T-helper 1 cell treated with Interleukin-12 subunit alpha and Interleukin-12 subunit beta and Interleukin-4 antibody, amounts not matched to agents 30 μg/mL and 1 μg/mL, for 36 hours (primary cell): Measurements from ENCODE around the gene SEC14L5.
"Not testable (repeated sequence)": the region's sequence is repeated elsewhere in the genome, so short reads cannot be mapped to it uniquely, and the experiment has no call there.

Source experiments
- H3K27ac Mint-ChIP-seq: one replicate; pipeline ENCODE4 v1.8.0; 2021; ENCODE audit warnings: mild to moderate bottlenecking, mixed read lengths
- H3K27me3 Mint-ChIP-seq: one replicate; pipeline ENCODE4 v1.8.0; 2021; ENCODE audit warnings: low read depth, mixed read lengths
- H3K36me3 Mint-ChIP-seq: one replicate; pipeline ENCODE4 v1.8.0; 2021; ENCODE audit warnings: low read depth, mixed read lengths
- H3K4me1 Mint-ChIP-seq: one replicate; pipeline ENCODE4 v1.8.0; 2021; ENCODE audit warnings: low read depth, mixed read lengths
- H3K4me3 Mint-ChIP-seq: one replicate; pipeline ENCODE4 v1.8.0; 2021; ENCODE audit warnings: mild to moderate bottlenecking, moderate library complexity, mixed read lengths
- H3K9me3 Mint-ChIP-seq: one replicate; pipeline ENCODE4 v1.8.0; 2021; ENCODE audit warnings: mixed read lengths

Gene SEC14L5

DNA sequence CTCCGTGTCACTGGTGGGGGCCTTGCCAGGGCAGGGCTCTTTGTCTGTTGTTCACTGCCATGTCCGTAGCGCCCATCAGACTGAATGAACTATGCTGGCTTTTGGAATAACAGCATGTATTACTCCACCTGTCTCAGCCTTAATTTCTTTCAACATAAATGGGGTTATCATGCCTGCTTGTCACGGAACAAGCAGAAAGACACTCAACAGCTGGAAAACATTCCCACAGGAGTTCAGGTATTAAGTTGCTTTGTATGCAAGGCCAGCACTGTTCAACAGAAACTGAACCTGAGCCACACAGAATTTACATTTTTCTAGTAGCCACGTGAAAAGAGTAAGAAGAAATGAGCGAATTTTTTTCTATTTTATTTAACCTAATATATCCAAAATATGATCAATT lies 34.3 kb upstream of the SEC14L5 start:
- H3K4me3 Mint-ChIP-seq = no peak overlapping the region
- H3K27me3 Mint-ChIP-seq = no peaks in the 10 kb centered on the region
- H3K9me3 Mint-ChIP-seq = peaks cover 14% of the 10 kb centered on the region
- no peak overlapping the region for H3K27ac Mint-ChIP-seq
- H3K4me1 Mint-ChIP-seq = no peaks in the 10 kb centered on the region
- no peaks in the 10 kb centered on the region for H3K36me3 Mint-ChIP-seq

DNA sequence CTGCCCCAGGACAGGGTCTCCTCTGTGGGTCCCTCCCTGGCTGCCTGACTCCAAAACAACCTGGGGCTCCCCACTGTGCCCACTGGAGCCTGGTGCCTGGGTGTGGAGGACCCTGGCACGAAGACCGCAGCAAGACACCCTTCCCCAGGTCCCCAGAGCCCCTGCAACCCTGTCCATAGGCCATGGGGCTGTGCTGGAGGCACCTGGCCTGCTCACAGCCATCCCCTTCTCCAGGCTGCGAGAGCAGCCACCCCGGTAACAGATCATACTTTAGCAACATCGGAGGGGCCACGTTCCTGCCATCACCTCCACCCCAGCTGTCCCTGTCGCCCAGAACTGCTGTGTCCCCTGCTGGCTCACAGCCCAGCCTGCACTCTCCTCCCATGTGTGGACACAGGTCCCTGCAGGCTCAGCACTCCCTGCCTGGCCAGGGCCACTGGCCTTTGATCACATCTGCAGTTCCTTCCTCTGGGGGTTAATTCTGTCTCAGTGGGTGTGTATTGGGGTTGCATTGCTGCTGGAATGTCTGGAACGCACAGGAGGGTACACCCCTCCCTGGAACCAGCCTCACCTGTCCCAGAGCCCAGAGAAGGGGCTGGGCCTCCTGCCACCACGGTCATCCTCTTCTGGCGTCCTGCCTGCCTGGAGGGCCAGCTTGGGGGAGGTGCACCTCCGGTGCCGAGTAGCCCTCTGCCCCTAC lies 33.4 kb upstream of the SEC14L5 start:
- H3K4me1 Mint-ChIP-seq = no peaks in the 10 kb centered on the region
- no peak overlapping the region for H3K4me3 Mint-ChIP-seq
- no peaks in the 10 kb centered on the region for H3K27me3 Mint-ChIP-seq
- peaks cover 14% of the 10 kb centered on the region for H3K9me3 Mint-ChIP-seq
- H3K36me3 Mint-ChIP-seq = no peaks in the 10 kb centered on the region
- H3K27ac Mint-ChIP-seq = no peak overlapping the region

DNA sequence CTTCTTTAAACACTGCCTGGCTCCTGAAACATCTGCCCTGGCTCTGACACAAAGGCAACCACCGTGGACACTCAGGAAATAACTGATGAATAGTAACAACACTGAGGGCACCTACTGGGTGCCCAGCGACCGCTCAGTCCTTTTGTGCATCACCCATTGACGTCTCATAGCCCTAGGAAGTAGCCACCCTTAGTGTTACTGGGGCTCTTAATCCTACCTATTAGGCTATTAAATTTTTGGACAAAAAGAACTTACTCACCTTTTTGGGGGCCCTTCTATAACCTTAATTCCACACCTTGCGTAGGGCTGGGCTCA lies 32.9 kb upstream of the SEC14L5 start:
- Mint-ChIP-seq H3K9me3 (peaks cover 14% of the 10 kb centered on the region), H3K4me3 (no peak overlapping the region), H3K4me1 (no peaks in the 10 kb centered on the region)

DNA sequence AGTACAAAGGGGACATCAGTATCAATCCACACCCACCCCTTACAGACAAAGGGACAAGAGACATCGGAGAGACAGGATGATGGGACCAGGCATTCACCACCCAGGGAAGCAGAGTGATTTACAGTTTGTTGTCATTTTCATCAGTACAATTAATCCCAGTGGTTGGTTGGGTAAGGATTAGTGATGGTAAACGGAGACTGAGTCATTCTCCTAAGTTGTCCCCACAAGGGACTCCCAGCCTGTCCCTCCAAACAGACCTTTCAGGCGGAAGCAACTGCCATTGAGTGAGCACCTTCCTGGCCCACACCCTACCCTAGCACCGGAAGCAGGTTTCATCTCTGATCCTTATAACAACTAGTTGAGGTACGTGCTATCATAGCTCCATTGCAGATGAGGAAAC lies 32.3 kb upstream of the SEC14L5 start:
- no peaks in the 10 kb centered on the region for H3K4me1 Mint-ChIP-seq
- no peak overlapping the region for H3K27ac Mint-ChIP-seq
- H3K4me3 Mint-ChIP-seq = no peak overlapping the region
- no peaks in the 10 kb centered on the region for H3K27me3 Mint-ChIP-seq
- H3K9me3 Mint-ChIP-seq = peaks cover 14% of the 10 kb centered on the region
- no peaks in the 10 kb centered on the region for H3K36me3 Mint-ChIP-seq

More for the DNA sequence above, 32.9 kb upstream of the SEC14L5 start:
- H3K36me3 Mint-ChIP-seq = no peaks in the 10 kb centered on the region
- no peaks in the 10 kb centered on the region for H3K27me3 Mint-ChIP-seq
- no peak overlapping the region for H3K27ac Mint-ChIP-seq

DNA sequence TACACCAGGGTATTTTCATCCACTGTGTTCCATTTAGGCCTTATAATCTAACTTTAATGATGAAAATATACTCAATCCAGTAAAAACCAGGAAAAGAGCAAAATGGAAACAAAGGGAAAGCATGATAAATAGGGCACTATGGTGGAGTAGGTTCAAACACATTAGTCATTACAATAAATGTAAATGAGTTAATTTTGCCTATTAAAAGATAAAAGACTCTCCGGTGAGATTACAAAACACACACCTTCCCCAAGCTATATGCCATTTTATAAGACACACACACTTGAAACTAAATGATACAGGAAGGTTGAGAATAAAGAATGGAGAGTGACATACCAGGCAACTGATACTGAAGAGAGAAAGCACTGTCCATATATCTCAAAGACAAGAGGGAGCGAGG lies 31.2 kb upstream of the SEC14L5 start:
- no peaks in the 10 kb centered on the region for H3K4me1 Mint-ChIP-seq
- H3K27ac Mint-ChIP-seq = no peak overlapping the region
- no peaks in the 10 kb centered on the region for H3K27me3 Mint-ChIP-seq
- H3K4me3 Mint-ChIP-seq = no peak overlapping the region
- H3K9me3 Mint-ChIP-seq = peaks cover 14% of the 10 kb centered on the region
- no peaks in the 10 kb centered on the region for H3K36me3 Mint-ChIP-seq

DNA sequence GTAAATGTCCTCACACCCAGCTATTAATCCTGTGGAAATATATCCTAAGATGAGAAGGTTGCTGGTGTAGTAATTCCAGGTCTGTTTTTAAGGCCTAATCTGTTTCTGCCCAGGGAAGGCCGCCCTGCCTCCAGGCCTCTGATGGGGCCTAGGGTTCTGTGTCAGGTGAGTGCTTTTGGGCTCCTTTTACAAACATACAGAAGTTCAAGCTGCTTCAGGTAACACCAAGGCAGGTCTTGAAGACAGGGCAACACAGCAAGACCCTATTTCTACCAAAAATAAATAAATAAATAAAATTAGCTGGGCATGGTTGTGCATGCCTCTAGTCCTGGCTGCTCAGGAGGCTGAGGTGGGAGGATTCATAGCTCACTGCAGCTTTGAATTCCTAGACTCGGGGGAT lies 30.5 kb upstream of the SEC14L5 start:
- Mint-ChIP-seq H3K36me3 (no peaks in the 10 kb centered on the region), H3K27me3 (no peaks in the 10 kb centered on the region), H3K9me3 (peaks cover 14% of the 10 kb centered on the region), H3K27ac (no peak overlapping the region), H3K4me3 (no peak overlapping the region), H3K4me1 (no peaks in the 10 kb centered on the region)

DNA sequence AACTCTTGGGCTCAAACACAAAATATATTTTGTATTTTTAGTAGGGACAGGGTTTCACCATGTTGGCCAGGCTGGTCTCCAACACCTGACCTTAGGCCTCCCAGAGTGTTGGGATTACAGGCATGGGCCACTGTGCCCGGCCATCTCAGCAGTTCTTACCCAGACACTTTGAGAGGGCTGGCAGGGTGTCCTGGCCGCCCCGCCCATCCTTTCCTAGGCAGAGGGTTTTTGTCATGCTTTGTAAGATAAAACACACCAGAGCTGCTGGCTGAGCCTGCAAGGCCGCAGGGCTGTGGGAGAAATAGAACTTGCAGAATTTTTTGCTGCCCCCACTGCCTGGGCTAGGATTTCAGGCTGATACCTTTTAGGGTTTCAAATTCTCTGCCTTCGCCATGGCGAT lies 29.9 kb upstream of the SEC14L5 start:
- no peaks in the 10 kb centered on the region for H3K27me3 Mint-ChIP-seq
- H3K27ac Mint-ChIP-seq = no peak overlapping the region
- peaks cover 14% of the 10 kb centered on the region for H3K9me3 Mint-ChIP-seq
- no peaks in the 10 kb centered on the region for H3K4me1 Mint-ChIP-seq
- H3K4me3 Mint-ChIP-seq = no peak overlapping the region
- H3K36me3 Mint-ChIP-seq = no peaks in the 10 kb centered on the region

DNA sequence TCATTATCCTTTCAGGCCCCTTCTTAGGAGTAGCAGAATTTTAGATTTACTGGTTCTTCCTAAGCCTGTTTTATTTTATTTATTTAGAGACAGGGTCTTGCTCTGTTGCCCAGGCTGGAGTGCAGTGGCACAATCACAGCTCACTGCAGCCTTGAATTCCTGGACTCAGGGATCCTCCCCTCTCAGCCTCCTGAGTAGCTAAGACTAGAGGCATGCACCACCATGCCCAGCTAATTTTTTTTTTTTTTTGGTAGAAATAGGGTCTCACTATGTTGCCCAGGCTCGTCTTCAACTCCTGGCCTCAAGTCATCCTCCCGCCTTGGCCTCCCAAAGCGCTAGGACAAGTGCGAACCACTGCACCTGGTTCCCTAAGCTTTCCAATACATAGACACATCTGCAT lies 28.5 kb upstream of the SEC14L5 start:
- not testable (repeated sequence) for H3K4me1 Mint-ChIP-seq, H3K27me3 Mint-ChIP-seq, H3K4me3 Mint-ChIP-seq, H3K36me3 Mint-ChIP-seq, H3K27ac Mint-ChIP-seq
- peaks cover 14% of the 10 kb centered on the region for H3K9me3 Mint-ChIP-seq

DNA sequence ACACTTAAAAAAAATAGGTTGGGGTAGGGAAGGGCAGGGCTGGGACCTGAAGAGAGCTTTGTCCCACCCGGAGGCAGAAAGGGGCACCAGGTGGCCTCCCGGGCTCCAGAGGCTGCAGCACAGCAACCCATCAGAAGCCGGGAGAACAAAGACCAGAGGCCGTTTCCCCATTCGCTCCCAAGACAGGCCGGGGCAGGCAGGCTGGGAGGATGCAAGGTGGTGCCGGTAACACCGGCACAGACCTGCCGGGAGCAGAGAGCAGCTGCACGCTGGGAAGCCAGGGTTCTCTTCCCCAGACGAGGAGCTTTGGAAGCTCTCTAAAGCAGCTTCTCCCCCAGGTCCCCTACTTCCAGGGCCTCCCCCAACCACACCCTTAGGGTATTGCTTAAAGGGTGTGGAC lies 26.7 kb upstream of the SEC14L5 start:
- Mint-ChIP-seq H3K36me3 (no peaks in the 10 kb centered on the region), H3K4me3 (no peak overlapping the region), H3K27ac (no peak overlapping the region), H3K27me3 (peaks cover 15% of the 10 kb centered on the region), H3K4me1 (no peaks in the 10 kb centered on the region), H3K9me3 (peaks cover 8% of the 10 kb centered on the region)

DNA sequence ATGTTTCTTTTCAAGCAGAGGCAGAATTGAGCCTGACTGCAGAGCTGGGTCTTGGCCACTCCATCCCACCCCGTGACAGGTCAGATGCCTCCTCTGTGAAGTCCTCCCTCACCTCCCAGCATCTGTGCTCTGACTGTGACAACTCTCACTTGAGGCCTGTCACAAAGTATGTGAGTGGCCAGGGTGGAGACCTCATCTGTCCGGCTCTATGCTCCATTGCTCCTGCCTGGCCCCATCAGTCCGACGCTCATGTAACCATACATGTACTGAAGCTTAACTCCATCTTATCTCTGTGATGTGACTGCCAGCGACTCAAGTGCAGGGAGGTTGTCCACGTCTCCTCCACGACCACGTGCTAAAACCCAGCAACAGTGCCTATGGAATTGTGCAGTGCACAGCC lies 24.7 kb upstream of the SEC14L5 start:
- Mint-ChIP-seq H3K9me3 (no peaks in the 10 kb centered on the region), H3K4me3 (no peak overlapping the region)

DNA sequence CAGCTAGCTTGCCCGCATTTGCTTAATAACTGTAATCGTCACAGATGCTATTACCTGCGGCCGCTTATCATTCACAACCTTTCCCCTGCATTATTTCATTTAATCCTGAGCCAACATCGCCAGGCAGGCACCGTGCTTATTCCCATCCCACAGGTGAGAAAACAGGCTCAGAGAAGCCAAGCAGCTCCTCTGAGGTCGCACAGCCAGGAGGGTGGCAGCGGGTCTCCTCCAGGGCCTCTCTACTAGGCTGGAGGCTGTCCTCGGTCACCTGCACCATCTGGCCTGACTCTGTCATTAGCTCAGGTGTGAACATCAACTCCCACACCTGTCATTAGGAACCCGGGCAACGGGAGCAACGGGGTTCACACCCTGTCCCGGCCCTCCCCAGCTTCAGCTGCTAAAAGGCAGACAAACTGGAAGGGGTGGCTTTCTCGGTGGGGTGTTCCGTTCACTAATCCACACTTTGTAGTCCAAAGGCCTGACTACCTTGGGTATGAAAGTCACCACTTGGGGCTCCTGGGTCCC lies 24.2 kb upstream of the SEC14L5 start:
- H3K9me3 Mint-ChIP-seq = no peaks in the 10 kb centered on the region
- H3K27me3 Mint-ChIP-seq = peaks cover 35% of the 10 kb centered on the region
- H3K27ac Mint-ChIP-seq = no peak overlapping the region
- H3K4me1 Mint-ChIP-seq = peaks cover 3% of the 10 kb centered on the region
- no peak overlapping the region for H3K4me3 Mint-ChIP-seq
- no peaks in the 10 kb centered on the region for H3K36me3 Mint-ChIP-seq

More for the DNA sequence above, 24.7 kb upstream of the SEC14L5 start:
- peaks cover 3% of the 10 kb centered on the region for H3K4me1 Mint-ChIP-seq
- H3K27ac Mint-ChIP-seq = no peak overlapping the region
- no peaks in the 10 kb centered on the region for H3K36me3 Mint-ChIP-seq
- peaks cover 30% of the 10 kb centered on the region for H3K27me3 Mint-ChIP-seq

DNA sequence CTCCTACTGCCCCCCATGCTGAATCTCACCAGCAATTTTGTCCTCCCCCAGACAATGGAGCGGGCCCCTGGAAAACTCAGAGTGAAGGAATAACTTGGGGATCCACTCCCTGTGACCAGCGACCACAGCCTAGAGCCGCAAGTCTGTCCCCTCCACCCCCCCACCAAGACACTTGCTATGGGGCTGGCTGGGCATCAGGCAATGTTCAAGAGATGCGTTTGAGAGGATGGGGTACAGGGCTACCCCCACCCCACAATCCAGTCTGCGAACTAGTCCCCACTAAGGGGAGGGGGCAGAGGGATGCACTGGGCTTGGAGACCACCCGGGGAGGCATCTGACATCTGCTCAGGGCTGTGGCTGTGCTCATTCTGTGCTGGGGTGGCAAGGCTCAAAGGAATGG lies 23.5 kb upstream of the SEC14L5 start:
- H3K27me3 Mint-ChIP-seq = peaks cover 35% of the 10 kb centered on the region
- H3K27ac Mint-ChIP-seq = no peak overlapping the region
- H3K4me1 Mint-ChIP-seq = peaks cover 3% of the 10 kb centered on the region
- no peaks in the 10 kb centered on the region for H3K36me3 Mint-ChIP-seq
- no peaks in the 10 kb centered on the region for H3K9me3 Mint-ChIP-seq
- no peak overlapping the region for H3K4me3 Mint-ChIP-seq

DNA sequence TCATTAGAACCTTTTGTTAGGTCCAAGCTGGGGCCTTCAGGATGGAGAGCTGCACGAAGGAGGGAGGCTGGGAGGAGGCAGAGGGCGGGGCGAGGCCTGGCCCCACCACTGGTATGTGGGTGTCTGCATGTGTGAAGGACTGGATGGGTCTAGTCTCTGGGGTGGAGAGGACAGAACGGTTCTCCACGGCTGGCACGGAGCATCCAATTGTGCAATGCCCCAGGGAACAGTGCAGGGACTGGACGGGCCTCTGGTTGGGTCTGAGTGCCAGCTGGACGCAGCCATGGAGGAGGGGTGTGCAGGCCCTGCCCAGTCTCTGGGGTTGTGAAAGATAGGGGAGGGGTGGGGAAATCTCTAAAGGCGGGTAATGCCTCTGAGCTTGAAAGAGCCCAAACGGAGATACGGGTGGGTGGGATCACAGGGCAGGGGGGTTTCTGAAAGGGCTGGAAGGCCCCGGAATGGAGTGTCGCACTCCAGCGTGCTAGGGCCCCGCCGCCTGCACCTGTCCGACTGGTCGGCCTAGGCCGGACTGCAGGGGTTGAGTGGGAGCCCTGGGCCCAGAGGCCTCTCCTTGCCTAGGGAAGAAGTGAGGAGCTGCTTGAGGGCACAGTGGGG lies 22.8 kb upstream of the SEC14L5 start:
- peaks cover 3% of the 10 kb centered on the region for H3K4me1 Mint-ChIP-seq
- H3K9me3 Mint-ChIP-seq = no peaks in the 10 kb centered on the region
- no peak overlapping the region for H3K27ac Mint-ChIP-seq
- H3K36me3 Mint-ChIP-seq = no peaks in the 10 kb centered on the region
- no peak overlapping the region for H3K4me3 Mint-ChIP-seq
- H3K27me3 Mint-ChIP-seq = peaks cover 35% of the 10 kb centered on the region

DNA sequence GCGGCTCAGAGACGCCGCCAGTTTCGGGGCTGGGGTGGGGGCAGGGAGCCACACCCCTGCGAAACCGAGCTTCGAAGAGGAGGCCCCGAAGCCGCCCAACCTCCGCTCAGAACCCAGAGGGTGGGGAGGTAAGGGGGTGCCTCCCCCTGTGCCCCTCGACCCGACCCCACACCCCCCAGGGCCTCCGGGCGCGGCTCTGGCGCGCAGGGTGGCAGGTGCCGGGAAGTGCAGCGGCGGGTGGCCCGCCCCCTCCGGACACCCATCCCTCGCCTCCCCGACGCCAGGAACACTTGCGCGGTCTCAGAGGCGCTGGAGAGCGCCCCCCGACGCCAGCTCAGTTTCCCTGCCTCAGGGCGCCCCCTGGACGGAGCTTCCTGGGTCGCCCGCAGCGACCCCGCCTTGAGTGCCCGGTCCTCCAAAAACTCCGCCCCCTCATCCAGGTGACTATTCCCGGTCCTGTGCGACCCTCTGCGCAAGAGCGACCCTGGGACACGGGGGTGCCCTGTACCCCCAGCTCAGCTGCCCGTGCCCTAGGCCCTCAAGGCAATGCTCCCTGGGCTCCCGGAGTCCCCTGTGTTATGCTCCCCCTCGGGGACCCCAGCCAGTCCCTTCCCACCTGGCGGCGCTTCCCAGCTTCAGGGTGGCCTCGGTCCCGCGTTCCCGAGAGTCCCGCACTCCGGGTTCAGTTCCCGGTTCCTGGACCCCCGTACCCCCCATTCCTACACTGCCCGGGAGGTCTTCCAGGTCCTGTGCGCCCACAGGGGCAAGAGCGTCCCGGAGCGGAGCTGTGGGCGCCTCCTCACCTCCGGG lies 21.7 kb upstream of the SEC14L5 start:
- Mint-ChIP-seq H3K36me3 (no peaks in the 10 kb centered on the region), H3K27ac (no peak overlapping the region), H3K4me3 (peak overlapping the region; percentile 42), H3K4me1 (peaks cover 3% of the 10 kb centered on the region), H3K9me3 (no peaks in the 10 kb centered on the region), H3K27me3 (peaks cover 35% of the 10 kb centered on the region)
